Activated naive CD8-positive, alpha-beta T cell treated with anti-CD3 and anti-CD28 coated beads, Interleukin-2, amount 10 ng/mL, durations not matched to agents 7 days and 5 days (primary cell): ENCODE data around the gene OR14I1. TPM values are rescaled to one million over a fixed set of nuclear protein-coding genes. Genes with fewer than 3 reads are reported as not detected.
"Not testable (repeated sequence)": the region's sequence is repeated elsewhere in the genome, so short reads cannot be mapped to it uniquely, and the experiment has no call there.

ENCODE experiments used
- ATAC-seq: fragments of 150-1000 bp; cut with Tn5 transposase; one replicate; pipeline ENCODE4 v1.10.0; 2021; ENCODE audit warnings: low read depth, moderate library complexity
- POLR2A ChIA-PET: fragments of 350-600 bp; sonication (Branson Sonifier 250); formaldehyde crosslinking; loops from one replicate; lab custom pipeline; 2021; ENCODE audit warnings: antibody characterized with exemption; lab: Charles Lee
- DNase-seq: peaks from one replicate; pipeline ENCODE4 v3.0.0; 2021
- H3K27ac Mint-ChIP-seq: one replicate; pipeline ENCODE4 v1.8.0; 2022; ENCODE audit warnings: mild to moderate bottlenecking, mixed read lengths
- H3K27me3 Mint-ChIP-seq: one replicate; pipeline ENCODE4 v1.8.0; 2022; ENCODE audit warnings: mild to moderate bottlenecking, moderate library complexity, mixed read lengths
- H3K36me3 Mint-ChIP-seq: one replicate; pipeline ENCODE4 v1.8.0; 2021; ENCODE audit warnings: mild to moderate bottlenecking, mixed read lengths
- H3K4me1 Mint-ChIP-seq: one replicate; pipeline ENCODE4 v1.8.0; 2021; ENCODE audit warnings: mixed read lengths
- H3K4me3 Mint-ChIP-seq: one replicate; pipeline ENCODE4 v1.8.0; 2022; ENCODE audit warnings: mild to moderate bottlenecking, moderate library complexity, mixed read lengths
- H3K9me3 Mint-ChIP-seq: one replicate; pipeline ENCODE4 v1.8.0; 2021; ENCODE audit warnings: mixed read lengths
- total RNA-seq, 2 experiments: library from RNA; stranded (reverse); gene quantifications; one replicate each; pipeline ENCODE4 v1.2.3, GENCODE V29; 2021

OR14I1 gene
- total RNA-seq, 2 experiments from 2014 or later, result not detected

DNA sequence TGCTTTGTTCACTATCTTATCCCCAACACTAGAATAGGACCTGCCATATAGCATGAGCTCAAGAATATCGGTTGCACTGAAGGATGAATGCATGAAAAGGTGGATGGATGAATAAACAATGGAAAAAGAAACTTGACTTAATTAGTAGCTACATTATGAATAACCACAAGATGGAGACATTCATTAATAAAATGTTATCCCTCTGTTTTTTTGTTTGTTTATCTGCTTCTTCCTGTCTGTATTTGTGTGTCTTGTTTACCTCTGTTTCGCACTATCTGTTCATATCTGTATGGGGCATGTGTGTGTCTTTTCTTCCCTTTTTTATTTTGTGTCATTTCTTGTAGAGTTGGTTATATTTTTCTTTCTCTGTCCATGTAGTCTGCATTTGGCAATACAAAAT lies 1.1 kb upstream of the OR14I1 start:
- POLR2A ChIA-PET, result no interaction called here
- H3K4me3 Mint-ChIP-seq, result no peak overlapping the region
- no peak for DNase-seq
- H3K27me3 Mint-ChIP-seq, result peaks cover 2% of the 10 kb centered on the region
- H3K9me3 Mint-ChIP-seq, result no peaks in the 10 kb centered on the region
- ATAC-seq, result no peak
- H3K36me3 Mint-ChIP-seq, result no peaks in the 10 kb centered on the region
- H3K4me1 Mint-ChIP-seq, result no peaks in the 10 kb centered on the region
- no peak overlapping the region for H3K27ac Mint-ChIP-seq

DNA sequence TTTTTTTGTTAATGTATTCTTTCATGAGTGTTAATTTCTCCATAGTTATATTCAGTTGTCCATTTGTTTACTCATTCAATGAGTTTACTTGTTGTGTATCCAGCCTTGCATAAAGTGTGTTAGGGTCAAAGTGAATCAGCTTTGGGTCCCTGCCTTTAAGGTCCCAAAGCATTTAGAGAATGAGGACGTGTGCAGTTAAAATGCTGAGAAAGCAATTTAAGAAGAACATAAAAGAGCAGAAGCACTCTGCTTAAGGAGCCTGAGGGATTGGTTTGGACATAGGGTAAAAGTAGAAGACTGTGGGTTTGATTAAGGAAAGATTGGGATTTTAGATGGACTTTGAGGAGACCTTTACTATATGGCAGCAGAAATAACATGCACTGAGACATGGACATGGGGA lies 3.5 kb downstream of the OR14I1 start:
- Mint-ChIP-seq H3K27me3 (no peaks in the 10 kb centered on the region), H3K27ac (no peak overlapping the region), H3K9me3 (no peaks in the 10 kb centered on the region), H3K36me3 (no peaks in the 10 kb centered on the region), H3K4me1 (no peaks in the 10 kb centered on the region), H3K4me3 (no peak overlapping the region)
- no peak for DNase-seq
- POLR2A ChIA-PET, result no interaction called here
- ATAC-seq, result no peak

DNA sequence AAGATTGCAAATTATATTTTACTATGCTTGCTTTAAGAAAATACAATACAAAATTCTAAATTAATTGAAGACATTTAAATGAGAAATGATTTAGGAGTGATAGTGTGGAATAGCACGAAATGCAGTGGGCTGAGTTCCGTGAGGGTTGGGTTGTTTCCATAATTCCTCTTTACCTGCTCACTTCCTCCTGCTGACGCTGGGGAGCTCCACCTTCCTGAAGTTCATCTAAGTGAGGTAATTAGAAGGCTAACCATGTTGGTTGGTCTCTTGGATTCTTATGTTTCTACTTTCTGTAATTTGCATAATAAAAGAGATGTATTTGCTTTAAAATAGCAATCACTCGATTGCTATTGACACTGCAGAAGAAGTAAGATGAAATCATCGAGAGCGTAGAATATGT lies 4.7 kb downstream of the OR14I1 start:
- H3K4me1 Mint-ChIP-seq, result no peaks in the 10 kb centered on the region
- H3K36me3 Mint-ChIP-seq, result no peaks in the 10 kb centered on the region
- no peak overlapping the region for H3K4me3 Mint-ChIP-seq
- H3K27me3 Mint-ChIP-seq, result no peaks in the 10 kb centered on the region
- POLR2A ChIA-PET, result no interaction called here
- no peaks in the 10 kb centered on the region for H3K9me3 Mint-ChIP-seq
- no peak overlapping the region for H3K27ac Mint-ChIP-seq
- no peak for ATAC-seq
- no peak for DNase-seq

DNA sequence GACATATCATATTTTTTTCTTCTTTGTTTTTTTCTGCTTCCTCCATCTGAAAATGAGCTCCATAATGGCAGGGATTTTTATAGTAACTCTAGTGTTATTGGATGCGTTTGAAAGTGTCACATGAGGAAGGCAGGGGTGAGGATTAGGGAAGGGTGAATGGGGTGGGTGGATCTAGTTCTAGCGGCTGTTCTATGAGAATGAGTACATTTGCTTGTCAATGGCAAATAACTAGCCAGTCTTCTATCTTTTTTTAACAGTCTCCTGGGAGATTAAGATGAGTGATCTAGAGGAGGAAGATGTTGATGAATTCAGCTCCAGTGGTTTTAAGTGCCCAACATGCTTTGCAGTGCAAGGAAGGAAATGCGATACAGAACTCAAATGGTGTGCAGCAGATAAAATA lies 5.8 kb downstream of the OR14I1 start:
- ATAC-seq (no peak), DNase-seq (no peak)
- POLR2A ChIA-PET, result no interaction called here
- Mint-ChIP-seq H3K27ac (no peak overlapping the region), H3K9me3 (peaks cover 3% of the 10 kb centered on the region), H3K27me3 (no peaks in the 10 kb centered on the region), H3K4me3 (no peak overlapping the region), H3K36me3 (peaks cover 2% of the 10 kb centered on the region), H3K4me1 (no peaks in the 10 kb centered on the region)

- no peaks in the 10 kb centered on the region for H3K27me3 Mint-ChIP-seq
- H3K9me3 Mint-ChIP-seq, result peaks cover 4% of the 10 kb centered on the region
- H3K4me3 Mint-ChIP-seq, result no peak overlapping the region
- DNase-seq (no peak), ATAC-seq (no peak)
- POLR2A ChIA-PET, result no interaction called here
- no peaks in the 10 kb centered on the region for H3K4me1 Mint-ChIP-seq
- peaks cover 2% of the 10 kb centered on the region for H3K36me3 Mint-ChIP-seq
- H3K27ac Mint-ChIP-seq, result no peak overlapping the region
Observed at GRCh38 chr1:248696261-248696660, 6.3 kb downstream of the OR14I1 start.

DNA sequence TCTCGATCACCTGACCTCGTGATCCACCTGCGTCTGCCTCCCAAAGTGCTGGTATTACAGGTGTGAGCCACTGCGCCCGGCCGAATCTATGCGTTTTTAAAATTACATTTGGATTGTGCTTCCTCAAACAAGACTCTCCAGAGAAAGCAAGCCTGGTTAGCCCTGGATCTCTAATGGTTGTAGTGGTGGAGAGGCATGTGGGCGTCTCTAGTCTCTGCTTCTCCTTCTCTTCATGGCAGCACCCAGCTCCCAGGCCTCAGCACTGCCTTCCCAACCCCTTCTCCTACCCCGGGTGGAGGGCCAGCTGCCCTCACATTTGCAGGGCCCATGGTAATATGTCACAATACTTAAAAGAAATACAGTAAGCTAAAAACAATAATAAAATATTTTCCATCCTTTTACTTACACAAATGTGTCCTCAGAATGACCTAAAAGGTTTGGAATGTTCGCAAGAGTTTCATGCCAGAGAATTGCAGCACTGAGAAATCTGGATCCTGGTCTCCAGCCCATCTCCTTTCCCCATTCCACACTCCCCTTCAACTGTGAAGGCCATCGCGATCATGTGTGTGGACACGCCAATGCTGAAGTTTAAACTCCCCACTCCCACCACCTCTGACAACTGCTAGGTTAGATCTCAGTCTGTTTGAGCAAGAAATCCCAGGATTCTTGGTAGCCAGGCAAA lies 7.0 kb downstream of the OR14I1 start:
- Mint-ChIP-seq H3K27ac (no peak overlapping the region), H3K4me1 (no peaks in the 10 kb centered on the region), H3K9me3 (peaks cover 6% of the 10 kb centered on the region), H3K4me3 (no peak overlapping the region), H3K27me3 (no peaks in the 10 kb centered on the region), H3K36me3 (peaks cover 2% of the 10 kb centered on the region)
- no peak for DNase-seq
- POLR2A ChIA-PET, result no interaction called here
- ATAC-seq, result no peak

- peaks cover 6% of the 10 kb centered on the region for H3K9me3 Mint-ChIP-seq
- peaks cover 2% of the 10 kb centered on the region for H3K36me3 Mint-ChIP-seq
- H3K27ac Mint-ChIP-seq, result no peak overlapping the region
- H3K4me3 Mint-ChIP-seq, result no peak overlapping the region
- POLR2A ChIA-PET, result no interaction called here
- DNase-seq (no peak), ATAC-seq (no peak)
- peaks cover 1% of the 10 kb centered on the region for H3K4me1 Mint-ChIP-seq
- no peaks in the 10 kb centered on the region for H3K27me3 Mint-ChIP-seq
Observed at GRCh38 chr1:248691567-248692155, 10.9 kb downstream of the OR14I1 start.

DNA sequence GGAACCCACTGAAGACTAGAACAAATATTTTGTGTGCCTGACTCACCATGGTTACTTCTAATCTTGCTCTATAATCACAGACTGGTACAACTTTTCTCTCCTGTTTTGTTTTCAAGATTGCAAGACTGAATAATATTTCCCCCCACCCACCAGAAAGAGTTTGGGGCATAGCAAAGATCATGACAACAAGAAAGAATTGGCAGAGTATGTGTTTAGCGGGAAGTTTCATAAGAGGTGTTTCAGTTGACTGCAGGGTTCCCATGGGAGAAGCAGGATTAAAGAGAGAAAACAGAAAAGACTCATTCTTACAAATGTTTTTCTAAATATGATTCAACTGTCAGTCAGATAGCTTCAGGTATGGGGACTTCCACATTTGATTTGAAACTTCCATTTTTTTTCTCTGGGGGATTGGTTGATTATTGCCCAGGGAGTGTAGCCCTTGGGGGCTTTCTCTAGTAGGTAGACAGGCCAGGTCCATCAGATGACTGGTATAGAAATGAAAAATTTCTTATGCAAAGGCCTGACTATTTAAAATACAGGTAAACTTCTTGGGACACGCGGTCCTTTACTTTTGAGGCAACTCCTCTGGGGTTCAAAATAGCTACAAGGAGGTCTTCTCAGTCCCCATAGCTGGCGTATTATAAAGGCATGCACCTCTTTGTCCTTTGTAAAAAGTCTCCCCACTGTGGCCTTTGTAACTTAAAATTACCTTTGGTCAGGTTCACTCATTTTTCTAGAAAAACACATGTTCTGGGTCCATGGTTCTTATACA lies 13.9 kb downstream of the OR14I1 start:
- H3K4me3 Mint-ChIP-seq, result no peak overlapping the region
- H3K4me1 Mint-ChIP-seq, result peaks cover 1% of the 10 kb centered on the region
- H3K27me3 Mint-ChIP-seq, result peaks cover 2% of the 10 kb centered on the region
- H3K9me3 Mint-ChIP-seq, result peaks cover 6% of the 10 kb centered on the region
- POLR2A ChIA-PET, result no interaction called here
- H3K36me3 Mint-ChIP-seq, result peaks cover 2% of the 10 kb centered on the region
- DNase-seq (no peak), ATAC-seq (no peak)
- H3K27ac Mint-ChIP-seq, result no peak overlapping the region

DNA sequence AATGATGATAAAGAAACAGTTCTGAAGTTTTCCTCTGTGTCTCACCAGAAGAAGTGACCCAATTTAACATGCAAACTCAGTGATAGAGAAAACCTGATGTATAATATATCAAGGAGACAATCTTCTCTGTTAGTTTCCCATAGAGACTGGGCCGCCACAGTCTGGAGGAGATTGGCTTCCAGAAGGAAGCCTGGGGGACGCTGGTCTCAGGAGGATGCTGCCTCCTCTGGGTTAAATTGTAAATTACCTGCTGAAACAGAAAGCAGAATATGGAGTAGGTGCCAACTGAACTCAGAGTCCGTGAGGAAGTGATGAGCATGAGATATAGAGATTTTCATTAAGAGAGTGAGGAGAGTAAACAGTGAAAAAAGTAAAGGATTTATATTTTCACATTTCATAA lies 15.8 kb downstream of the OR14I1 start:
- Mint-ChIP-seq H3K27ac (no peak overlapping the region), H3K4me3 (no peak overlapping the region), H3K4me1 (peaks cover 1% of the 10 kb centered on the region), H3K36me3 (no peaks in the 10 kb centered on the region), H3K27me3 (peaks cover 6% of the 10 kb centered on the region), H3K9me3 (peaks cover 2% of the 10 kb centered on the region)
- POLR2A ChIA-PET, result no interaction called here
- peak; percentile 82 for ATAC-seq
- no peak for DNase-seq

GRCh38 chr1:248681651-248682050 lies 20.9 kb downstream of the OR14I1 start:
- Mint-ChIP-seq H3K4me1 (no peaks in the 10 kb centered on the region), H3K27ac (no peak overlapping the region)

GRCh38 chr1:248670003-248670402 lies 32.6 kb downstream of the OR14I1 start:
- Mint-ChIP-seq H3K36me3 (no peaks in the 10 kb centered on the region), H3K9me3 (peaks cover 9% of the 10 kb centered on the region), H3K27ac (no peak overlapping the region), H3K27me3 (no peaks in the 10 kb centered on the region), H3K4me3 (no peak overlapping the region), H3K4me1 (no peaks in the 10 kb centered on the region)
- DNase-seq (no peak), ATAC-seq (no peak)
- POLR2A ChIA-PET, result no interaction called here

More at GRCh38 chr1:248681651-248682050, 20.9 kb downstream of the OR14I1 start:
- POLR2A ChIA-PET, result no interaction called here
- H3K27me3 Mint-ChIP-seq, result peaks cover 6% of the 10 kb centered on the region
- H3K9me3 Mint-ChIP-seq, result no peaks in the 10 kb centered on the region
- no peaks in the 10 kb centered on the region for H3K36me3 Mint-ChIP-seq
- no peak for ATAC-seq
- no peak for DNase-seq
- H3K4me3 Mint-ChIP-seq, result no peak overlapping the region

DNA sequence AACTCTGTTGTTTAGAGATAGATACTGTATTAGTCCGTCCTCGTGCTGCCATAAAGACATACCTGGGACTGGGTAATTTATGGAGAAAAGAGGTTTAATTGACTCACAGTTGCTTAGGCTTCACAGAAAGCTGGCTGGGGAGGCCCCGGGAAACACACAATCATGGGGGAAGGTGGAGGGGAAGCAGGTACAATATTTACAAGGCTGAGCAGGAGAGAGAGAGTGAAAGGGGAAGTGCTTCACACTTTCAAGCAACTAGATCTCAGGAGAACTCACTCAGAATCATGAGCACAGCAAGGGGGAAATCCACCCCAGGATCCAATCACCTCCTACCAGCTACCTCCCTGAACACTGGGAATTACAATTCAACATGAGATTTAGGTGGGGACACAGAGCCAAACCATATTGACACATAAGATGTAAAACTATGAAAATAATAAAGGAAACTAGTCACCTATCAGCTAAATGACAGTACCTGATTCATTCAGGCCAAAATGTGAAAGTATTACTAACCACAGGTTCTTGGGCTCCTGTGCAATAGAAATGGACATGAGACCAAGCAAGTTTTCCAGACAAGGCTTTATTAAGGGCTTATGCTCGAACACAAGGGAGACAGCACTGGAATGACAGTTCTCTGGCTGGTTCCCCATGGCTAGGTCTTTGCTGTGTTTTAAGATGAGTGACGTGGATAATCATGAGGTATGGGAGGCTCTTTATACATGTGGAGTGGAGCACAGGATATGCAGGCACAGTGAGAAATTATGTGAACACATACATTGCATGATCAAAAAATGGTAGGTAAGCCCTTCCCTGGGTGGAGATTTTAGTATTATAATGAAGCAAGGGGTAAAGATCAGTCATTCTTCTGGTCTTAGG lies 38.9 kb downstream of the OR14I1 start:
- H3K27ac Mint-ChIP-seq, DNase-seq, ATAC-seq, H3K9me3 Mint-ChIP-seq, H3K36me3 Mint-ChIP-seq, H3K4me1 Mint-ChIP-seq, POLR2A ChIA-PET, H3K27me3 Mint-ChIP-seq, H3K4me3 Mint-ChIP-seq: not testable (repeated sequence)

- H3K36me3 Mint-ChIP-seq, ATAC-seq, H3K4me3 Mint-ChIP-seq, H3K4me1 Mint-ChIP-seq, H3K9me3 Mint-ChIP-seq, DNase-seq, H3K27ac Mint-ChIP-seq, POLR2A ChIA-PET, H3K27me3 Mint-ChIP-seq: not testable (repeated sequence)
Observed at GRCh38 chr1:248656797-248657196, 45.8 kb downstream of the OR14I1 start.
